Kidney (tissue), 14 donors: ENCODE measurements around the gene C16orf86. TPM values are rescaled to one million over a fixed set of nuclear protein-coding genes. Genes with fewer than 3 reads are reported as not detected.

Source experiments
- DNase-seq, 5 donors: peaks; one replicate each; pipeline ENCODE4 v3.0.0-alpha.2; 2013 to 2020
- FAIRE-seq: peaks from 2 replicates; lab custom pipeline; 2012; peaks lifted over from hg19 to GRCh38; lab: Jason Lieb, UNC
- H3K27ac ChIP-seq, 2 donors: one replicate each; pipeline ENCODE4 v1.7.0; 2013; ENCODE audit warnings: low read depth in 2 of 2, low read length in 2 of 2, inconsistent platforms in 1 of 2
- H3K27me3 ChIP-seq: one replicate; pipeline ENCODE4 v1.7.1; 2013; ENCODE audit warnings: low read length, inconsistent platforms; ENCODE audit not compliant: control insufficient read depth, insufficient read depth
- H3K36me3 ChIP-seq, 3 donors: one replicate each; pipeline versions ENCODE4 v1.7.0 to v1.7.1; 2013; ENCODE audit warnings: low read length in 3 of 3, control low read depth in 1 of 3, inconsistent platforms in 1 of 3; ENCODE audit not compliant: insufficient read depth in 3 of 3, control insufficient read depth in 2 of 3
- H3K4me1 ChIP-seq, 3 donors: one replicate each; pipeline versions ENCODE4 v1.7.0 to v1.7.1; 2013; ENCODE audit warnings: low read length in 3 of 3, inconsistent platforms in 1 of 3, low read depth in 1 of 3; ENCODE audit not compliant: control insufficient read depth in 2 of 3, insufficient read depth in 2 of 3
- H3K4me3 ChIP-seq, 3 donors: one replicate each; pipeline versions ENCODE4 v1.7.0 to v1.8.1; 2013; ENCODE audit warnings: low read length in 3 of 3, control low read depth in 1 of 3, inconsistent platforms in 1 of 3
- H3K9ac ChIP-seq, 3 donors: one replicate each; pipeline versions ENCODE4 v1.7.0 to v1.7.1; 2013; ENCODE audit warnings: low read length in 3 of 3, control low read depth in 1 of 3, inconsistent platforms in 1 of 3
- H3K9me3 ChIP-seq, 3 donors: one replicate each; pipeline versions ENCODE4 v1.7.0 to v1.7.1; 2013; ENCODE audit warnings: low read length in 3 of 3, control low read depth in 1 of 3, inconsistent platforms in 1 of 3; ENCODE audit not compliant: control insufficient read depth in 2 of 3, insufficient read depth in 1 of 3
- intact Hi-C: fragments of 100-400 bp; cut with DNase I; formaldehyde crosslinking; loops from one replicate; pipeline ENCODE4 v1.11.1; 2022
- polyA plus RNA-seq: library from polyadenylated mRNA; stranded (reverse); fragments of 350-450 nt; fragmentation: Illumina TruSeq; extraction: RNeasy Lipid Tissue Mini Kit (QIAGEN cat#74804); gene quantifications from one replicate; pipeline ENCODE4 v1.2.3, GENCODE V29; 2014; ENCODE audit warnings: low read depth, low replicate concordance; ENCODE audit not compliant: insufficient read depth
- total RNA-seq: library from RNA; stranded (reverse); fragmentation: NEBNext Ultra II Directional; extraction: Animal tissue kit (Norgen Biotek cat#: 25700); gene quantifications from one replicate; pipeline ENCODE4 v1.2.1, GENCODE V29; 2021
- TF ChIP-seq, protein P1 (sequence below): IDR thresholded peaks from 3 replicates; pipeline ENCODE4 v1.5.1; 2012; ENCODE audit warnings: mild to moderate bottlenecking, moderate library complexity, borderline replicate concordance; ENCODE audit not compliant: insufficient read depth; ENCODE audit errors: extremely low read depth
- donor health status: control.
- donor health status: control.
- donor health status: control.
- donor health status: control.
- donor health status: control.
- donor health status: DM: yes; HTN: yes; CAD: no.
- donor health status: Normal renal cell carcinoma (clear cell type).

C16orf86 gene
- total and polyA plus RNA-seq, 2 donors from 2014 or later, result 6.6 to 11.2 TPM

DNA sequence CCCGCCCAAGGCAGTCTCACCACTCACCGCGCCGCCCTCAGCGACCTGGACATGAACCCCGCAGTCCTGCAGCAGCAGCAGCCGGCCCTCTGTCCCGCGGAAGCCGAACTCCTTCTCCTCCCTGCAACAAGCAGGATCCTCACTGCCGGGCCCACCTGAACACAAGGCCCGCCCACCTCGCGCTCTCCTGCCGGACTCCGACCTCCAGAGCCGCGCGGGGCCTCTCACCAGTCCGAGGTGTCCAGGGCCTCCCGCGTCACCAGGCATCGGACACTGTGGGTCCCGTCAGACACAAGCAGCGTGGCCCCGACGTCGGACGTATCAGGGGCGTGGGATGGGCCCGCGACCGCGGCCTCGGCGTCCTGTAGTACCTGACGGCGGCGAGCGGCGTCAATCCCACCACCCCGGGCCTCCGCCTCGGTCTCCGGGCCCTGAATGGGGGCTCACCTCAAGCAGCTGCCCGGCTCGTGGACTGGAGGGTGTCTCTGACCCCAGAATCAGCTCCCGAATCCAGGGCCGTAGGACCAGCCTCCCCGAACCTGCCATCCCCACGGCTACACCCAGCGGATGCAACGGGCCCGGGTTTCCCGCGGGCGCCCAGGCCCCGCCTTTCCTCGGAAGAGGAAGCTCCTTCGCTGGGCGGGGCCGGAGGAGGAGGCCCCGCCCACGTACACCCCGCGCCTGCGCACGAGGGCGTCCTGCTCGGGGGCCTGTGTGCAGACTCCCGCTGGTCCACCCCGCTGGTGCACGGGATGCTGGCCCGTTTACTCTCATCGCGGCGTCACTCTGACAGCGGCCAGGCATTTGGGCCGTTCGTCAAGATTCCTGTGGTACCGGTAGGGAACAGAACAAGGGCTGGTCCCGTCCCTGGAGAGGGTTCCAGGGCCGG is 6.7 kb upstream of the C16orf86 start, which contains the start of gene ACD:
ACD (minus strand) TSS at position 586 of the 889 bp plus-strand sequence; CDS start at position 546, 40 bp downstream.
- H3K27me3 ChIP-seq, result no peaks in the 10 kb centered on the region
- peaks cover 0 to 18% (median 3%) of the 10 kb centered on the region in 3 donors for H3K4me1 ChIP-seq
- no peaks in the 10 kb centered on the region for H3K9me3 ChIP-seq
- peaks cover 0 to 3% (median 0%) of the 10 kb centered on the region in 3 donors for H3K36me3 ChIP-seq
- peak; percentile 92 to 98 (median 96) for DNase-seq
- peak within 1 kb of the TSS; percentile 57 to 90 (median 66) for H3K9ac ChIP-seq
- intact Hi-C loops, result no loop called here
- H3K4me3 ChIP-seq, result peak within 1 kb of the TSS; percentile 88 to 99 (median 92)
- TF ChIP-seq, protein P1, sequence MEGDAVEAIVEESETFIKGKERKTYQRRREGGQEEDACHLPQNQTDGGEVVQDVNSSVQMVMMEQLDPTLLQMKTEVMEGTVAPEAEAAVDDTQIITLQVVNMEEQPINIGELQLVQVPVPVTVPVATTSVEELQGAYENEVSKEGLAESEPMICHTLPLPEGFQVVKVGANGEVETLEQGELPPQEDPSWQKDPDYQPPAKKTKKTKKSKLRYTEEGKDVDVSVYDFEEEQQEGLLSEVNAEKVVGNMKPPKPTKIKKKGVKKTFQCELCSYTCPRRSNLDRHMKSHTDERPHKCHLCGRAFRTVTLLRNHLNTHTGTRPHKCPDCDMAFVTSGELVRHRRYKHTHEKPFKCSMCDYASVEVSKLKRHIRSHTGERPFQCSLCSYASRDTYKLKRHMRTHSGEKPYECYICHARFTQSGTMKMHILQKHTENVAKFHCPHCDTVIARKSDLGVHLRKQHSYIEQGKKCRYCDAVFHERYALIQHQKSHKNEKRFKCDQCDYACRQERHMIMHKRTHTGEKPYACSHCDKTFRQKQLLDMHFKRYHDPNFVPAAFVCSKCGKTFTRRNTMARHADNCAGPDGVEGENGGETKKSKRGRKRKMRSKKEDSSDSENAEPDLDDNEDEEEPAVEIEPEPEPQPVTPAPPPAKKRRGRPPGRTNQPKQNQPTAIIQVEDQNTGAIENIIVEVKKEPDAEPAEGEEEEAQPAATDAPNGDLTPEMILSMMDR, result peak; percentile 4
- no peak for FAIRE-seq
- H3K27ac ChIP-seq, result peak within 1 kb of the TSS; percentile 93 to 97

DNA sequence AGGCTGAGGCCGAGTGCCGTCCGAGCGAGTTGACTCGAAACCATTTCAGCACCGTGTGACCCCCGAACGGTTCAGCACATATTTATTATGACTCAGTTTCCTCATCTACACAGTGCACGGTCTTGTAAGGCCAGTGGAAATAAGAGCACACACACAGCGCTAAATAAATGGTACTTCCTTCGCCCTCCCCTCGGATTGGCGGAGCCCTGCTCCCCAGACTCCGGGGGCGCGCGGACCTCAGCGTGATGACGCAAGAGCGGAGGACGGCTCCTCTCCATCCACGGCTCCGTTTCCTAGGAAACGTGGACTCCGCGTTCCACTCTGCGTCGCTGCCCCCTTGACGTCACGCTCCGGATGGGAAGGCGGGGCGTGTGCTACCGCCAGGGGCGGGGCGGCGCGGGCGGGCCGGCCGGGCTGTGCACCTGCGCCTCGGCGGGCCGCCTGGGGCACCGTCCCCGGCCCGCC is 6.0 kb upstream of the C16orf86 start, which contains the start of gene PARD6A:
PARD6A (plus strand) TSS at position 397 of the 465 bp plus-strand sequence. CDS start 79 bp downstream, outside the sequence.
- peak within 1 kb of the TSS; percentile 57 to 90 (median 66) for H3K9ac ChIP-seq
- TF ChIP-seq, protein P1, result no peak
- H3K9me3 ChIP-seq, result no peaks in the 10 kb centered on the region
- H3K27ac ChIP-seq, result peak within 1 kb of the TSS; percentile 93 to 97
- H3K4me1 ChIP-seq, result peaks cover 0 to 21% (median 5%) of the 10 kb centered on the region in 3 donors
- no peaks in the 10 kb centered on the region for H3K27me3 ChIP-seq
- intact Hi-C loops, result no loop called here
- DNase-seq, result peak; percentile 93 to 99 (median 97)
- peak within 1 kb of the TSS; percentile 88 to 99 (median 92) for H3K4me3 ChIP-seq
- H3K36me3 ChIP-seq, result peaks cover 0 to 3% (median 0%) of the 10 kb centered on the region in 3 donors
- FAIRE-seq, result no peak

DNA sequence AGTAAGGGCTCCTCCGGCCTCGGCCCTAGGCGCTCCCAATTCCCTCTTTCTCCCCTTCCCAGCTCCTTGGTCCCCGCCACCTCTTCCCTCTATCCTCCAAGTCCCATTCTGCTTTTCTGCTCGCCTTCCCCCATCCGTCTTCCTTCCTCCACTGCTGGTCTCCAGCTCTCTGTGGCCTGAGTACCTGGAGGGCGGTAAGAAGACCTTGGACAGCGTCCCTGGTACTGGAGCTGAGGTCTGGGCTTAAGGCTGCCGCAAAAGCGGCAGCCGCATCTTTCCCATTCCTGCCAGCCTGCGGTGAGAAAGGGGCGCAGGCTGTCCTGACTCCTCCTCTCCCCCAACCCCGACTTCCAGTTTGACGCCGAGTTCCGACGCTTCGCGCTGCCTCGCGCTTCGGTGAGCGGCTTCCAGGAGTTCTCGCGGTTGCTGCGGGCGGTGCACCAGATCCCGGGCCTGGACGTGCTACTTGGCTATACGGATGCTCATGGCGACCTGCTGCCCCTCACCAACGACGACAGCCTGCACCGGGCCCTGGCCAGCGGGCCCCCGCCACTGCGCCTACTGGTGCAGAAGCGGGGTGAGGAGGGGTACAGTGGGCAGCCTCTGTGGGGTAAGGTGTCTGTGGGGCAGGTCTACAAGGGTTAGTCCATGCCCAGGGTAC is 5.4 kb upstream of the C16orf86 start:
- TF ChIP-seq, protein P1, result no peak
- H3K4me1 ChIP-seq, result peaks cover 0 to 25% (median 9%) of the 10 kb centered on the region in 3 donors
- peaks cover 0 to 3% (median 0%) of the 10 kb centered on the region in 3 donors for H3K36me3 ChIP-seq
- DNase-seq (peak; percentile 76 to 88 (median 83)), FAIRE-seq (no peak)
- H3K9me3 ChIP-seq, result no peaks in the 10 kb centered on the region
- H3K9ac ChIP-seq, result peak overlapping the region in 1 of 3 donors; percentile 71
- intact Hi-C loops, result no loop called here
- peak overlapping the region; percentile 37 to 92 (median 81) for H3K4me3 ChIP-seq
- H3K27ac ChIP-seq, result peak overlapping the region; percentile 75 to 93
- H3K27me3 ChIP-seq, result no peaks in the 10 kb centered on the region
